Sigmoid colon (tissue), 4 donors: Measurements from ENCODE around the gene FANCE.

ENCODE experiments used
- EP300 ChIP-seq, 4 donors: sonication (generic); formaldehyde crosslinking; IDR thresholded peaks; one replicate each; pipeline ENCODE4 v1.6.1; 2017; ENCODE audit warnings: antibody characterized with exemption in 4 of 4
- POLR2A ChIP-seq, 2 donors: fragments of 450-650 bp; IDR thresholded peaks; one replicate each; pipeline ENCODE4 v1.6.1; 2016; ENCODE audit warnings: antibody characterized with exemption in 2 of 2, mild to moderate bottlenecking in 2 of 2, moderate library complexity in 2 of 2
- POLR2AphosphoS5 ChIP-seq, 4 donors: sonication (generic); formaldehyde crosslinking; IDR thresholded peaks; one replicate each; pipeline ENCODE4 v1.6.1; 2017; ENCODE audit warnings: antibody characterized with exemption in 4 of 4
- TF ChIP-seq, protein P1 (sequence below), 4 experiments: fragments of 450-650 bp in 3 of 4; fragments of 200-600 bp in 1 of 4; IDR thresholded peaks; one replicate each; pipeline ENCODE4 v1.5.1; 2016 to 2019; ENCODE audit warnings: antibody characterized with exemption in 4 of 4, mild to moderate bottlenecking in 3 of 4, moderate library complexity in 2 of 4

DNA sequence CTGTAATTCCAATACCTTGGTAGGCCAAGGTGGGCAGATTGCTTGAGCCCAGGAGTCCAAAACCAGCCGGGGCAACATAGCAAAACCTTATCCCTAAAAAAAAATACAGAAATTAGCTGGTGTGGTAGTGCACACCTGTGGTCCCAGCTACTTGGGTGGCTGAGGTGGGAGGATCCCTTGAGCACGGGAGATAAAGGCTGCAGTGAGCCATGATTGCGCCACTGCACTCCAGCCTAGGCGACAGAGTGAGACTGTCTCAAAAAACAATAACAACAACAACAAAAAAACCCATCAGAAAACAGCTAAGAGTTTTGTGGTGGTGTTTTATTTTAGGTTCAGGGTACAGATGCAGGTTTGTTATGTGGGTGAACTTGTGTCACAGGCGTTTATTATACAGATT, 42.9 kb upstream of the FANCE start:
- TF ChIP-seq, protein P1, sequence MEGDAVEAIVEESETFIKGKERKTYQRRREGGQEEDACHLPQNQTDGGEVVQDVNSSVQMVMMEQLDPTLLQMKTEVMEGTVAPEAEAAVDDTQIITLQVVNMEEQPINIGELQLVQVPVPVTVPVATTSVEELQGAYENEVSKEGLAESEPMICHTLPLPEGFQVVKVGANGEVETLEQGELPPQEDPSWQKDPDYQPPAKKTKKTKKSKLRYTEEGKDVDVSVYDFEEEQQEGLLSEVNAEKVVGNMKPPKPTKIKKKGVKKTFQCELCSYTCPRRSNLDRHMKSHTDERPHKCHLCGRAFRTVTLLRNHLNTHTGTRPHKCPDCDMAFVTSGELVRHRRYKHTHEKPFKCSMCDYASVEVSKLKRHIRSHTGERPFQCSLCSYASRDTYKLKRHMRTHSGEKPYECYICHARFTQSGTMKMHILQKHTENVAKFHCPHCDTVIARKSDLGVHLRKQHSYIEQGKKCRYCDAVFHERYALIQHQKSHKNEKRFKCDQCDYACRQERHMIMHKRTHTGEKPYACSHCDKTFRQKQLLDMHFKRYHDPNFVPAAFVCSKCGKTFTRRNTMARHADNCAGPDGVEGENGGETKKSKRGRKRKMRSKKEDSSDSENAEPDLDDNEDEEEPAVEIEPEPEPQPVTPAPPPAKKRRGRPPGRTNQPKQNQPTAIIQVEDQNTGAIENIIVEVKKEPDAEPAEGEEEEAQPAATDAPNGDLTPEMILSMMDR (IDR thresholded peaks at IDR 0.05): no peak
- no peak for TF ChIP-seq POLR2AphosphoS5 (IDR thresholded peaks at IDR 0.05)
- TF ChIP-seq EP300 (IDR thresholded peaks at IDR 0.05): no peak
- no peak for TF ChIP-seq POLR2A (IDR thresholded peaks at IDR 0.05)
